ENCODE data around the gene OR2H1. TPM values are rescaled to one million over a fixed set of nuclear protein-coding genes. Genes with fewer than 3 reads are reported as not detected.
A peak's percentile ranks its signal among the peaks of the same experiment; 100 is the strongest.

OR2H1 gene
- not detected in 2 replicates for total RNA-seq (2022)
- not detected for Bru-seq, nascent RNA
- BruChase-seq, experiment 1, labeled RNA remaining after a 2-hour chase: percentile 9 among the genes with signal in this experiment
- BruChase-seq, experiment 2, labeled RNA remaining after a 6-hour chase: not detected
- long read RNA-seq: 0 reads

DNA sequence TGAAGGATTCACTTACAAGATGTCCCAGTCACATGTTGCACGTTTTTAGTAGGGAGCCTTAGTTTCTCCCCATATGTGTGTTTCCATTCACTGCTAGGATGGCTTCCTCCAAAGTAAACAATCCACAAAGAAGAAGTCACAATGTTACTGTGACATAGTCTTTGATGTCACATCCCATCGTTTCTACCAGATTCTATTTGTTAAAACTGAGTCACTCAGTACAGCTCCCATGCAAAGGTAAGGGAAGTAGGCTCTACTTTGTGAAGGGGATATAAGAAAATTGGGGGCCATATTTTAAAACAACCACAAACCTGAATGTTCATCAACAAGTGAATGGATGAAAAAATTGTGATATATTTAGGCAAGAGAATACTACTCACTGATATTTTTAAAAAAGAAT is at the start of gene OR2H1, which contains the start of gene OR11A1:
Gene OR2H1, plus strand, starts transcription at position 185 of the 400 bp plus-strand sequence. CDS start 4,615 bp downstream, outside the sequence.
Gene OR11A1, minus strand, starts transcription at position 101 of the 400 bp plus-strand sequence. CDS start 29,430 bp downstream, outside the sequence.
- Histone ChIP-seq H3K9me3 (no peaks in the 10 kb centered on the region), H3K4me1 (no peaks in the 10 kb centered on the region), H3K36me3 (ENCODE audit: control insufficient read depth, insufficient read depth, low read length) (no peaks in the 10 kb centered on the region), H3K4me3 (ENCODE audit: low read depth, low read length) (no peak within 1 kb of the TSS), H3K27me3 (replicated peaks; ENCODE audit: control insufficient read depth, insufficient read depth, low read length) (no peaks in the 10 kb centered on the region)
- ChIA-PET POLR2A (no interaction called here), CTCF (no interaction called here)
- intact Hi-C loops (cut with micrococcal nuclease; ENCODE audit: unreplicated experiment): no loop called here
- H3K27ac Mint-ChIP-seq (ENCODE audit: unreplicated experiment): no peak within 1 kb of the TSS
- no TSS peak for BruUV-seq (replicated peaks)
- no peaks in the 10 kb centered on the region for H3K4me1 Mint-ChIP-seq (ENCODE audit: low read depth, unreplicated experiment)
- peaks cover 7% of the 10 kb centered on the region for H3K27me3 Mint-ChIP-seq (ENCODE audit: insufficient read depth, unreplicated experiment)
- no peak within 1 kb of the TSS for H3K4me3 Mint-ChIP-seq (ENCODE audit: unreplicated experiment)
- TF ChIP-seq, protein P1, sequence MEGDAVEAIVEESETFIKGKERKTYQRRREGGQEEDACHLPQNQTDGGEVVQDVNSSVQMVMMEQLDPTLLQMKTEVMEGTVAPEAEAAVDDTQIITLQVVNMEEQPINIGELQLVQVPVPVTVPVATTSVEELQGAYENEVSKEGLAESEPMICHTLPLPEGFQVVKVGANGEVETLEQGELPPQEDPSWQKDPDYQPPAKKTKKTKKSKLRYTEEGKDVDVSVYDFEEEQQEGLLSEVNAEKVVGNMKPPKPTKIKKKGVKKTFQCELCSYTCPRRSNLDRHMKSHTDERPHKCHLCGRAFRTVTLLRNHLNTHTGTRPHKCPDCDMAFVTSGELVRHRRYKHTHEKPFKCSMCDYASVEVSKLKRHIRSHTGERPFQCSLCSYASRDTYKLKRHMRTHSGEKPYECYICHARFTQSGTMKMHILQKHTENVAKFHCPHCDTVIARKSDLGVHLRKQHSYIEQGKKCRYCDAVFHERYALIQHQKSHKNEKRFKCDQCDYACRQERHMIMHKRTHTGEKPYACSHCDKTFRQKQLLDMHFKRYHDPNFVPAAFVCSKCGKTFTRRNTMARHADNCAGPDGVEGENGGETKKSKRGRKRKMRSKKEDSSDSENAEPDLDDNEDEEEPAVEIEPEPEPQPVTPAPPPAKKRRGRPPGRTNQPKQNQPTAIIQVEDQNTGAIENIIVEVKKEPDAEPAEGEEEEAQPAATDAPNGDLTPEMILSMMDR (IDR thresholded peaks at IDR 0.05; ENCODE audit: insufficient read depth in 1 of 2, low read depth in 1 of 2, low read length in 1 of 2, severe bottlenecking in 1 of 2, unreplicated experiment in 1 of 2): no peak
- H3K36me3 Mint-ChIP-seq (ENCODE audit: insufficient read depth, unreplicated experiment): no peaks in the 10 kb centered on the region
- no peaks in the 10 kb centered on the region for H3K9me3 Mint-ChIP-seq (ENCODE audit: unreplicated experiment)
- no peak for DNase-seq

DNA sequence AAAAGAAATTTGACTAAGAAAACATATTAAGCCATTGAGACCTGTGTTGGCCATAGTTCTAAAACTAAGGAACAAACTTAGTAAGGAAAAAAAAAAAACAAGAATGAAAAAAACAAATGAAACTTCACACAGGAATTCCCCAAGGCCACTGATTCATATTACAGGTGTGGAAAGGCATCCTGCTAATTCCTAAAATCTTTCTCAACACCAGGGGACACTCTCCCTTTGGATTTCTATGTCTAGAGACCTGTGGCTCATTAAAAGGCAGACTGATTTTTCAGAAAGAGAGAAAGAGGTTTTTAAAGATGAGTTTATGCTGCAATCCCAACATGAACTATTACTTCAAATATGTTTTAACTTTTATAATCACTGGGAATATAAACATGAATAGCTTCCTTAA is 42.4 kb upstream of the OR2H1 start, which contains the start of gene OR12D1:
Gene OR12D1, plus strand, starts transcription at position 341 of the 400 bp plus-strand sequence.
- H3K27ac Mint-ChIP-seq (ENCODE audit: unreplicated experiment): no peak within 1 kb of the TSS
- no peaks in the 10 kb centered on the region for H3K9me3 ChIP-seq
- no peaks in the 10 kb centered on the region for H3K36me3 Mint-ChIP-seq (ENCODE audit: insufficient read depth, unreplicated experiment)
- intact Hi-C loops (cut with micrococcal nuclease; ENCODE audit: unreplicated experiment): loop anchor here (2.0 kb wide), 1 partner anchor 174 kb away; no protein-coding TSS in a partner anchor
- ChIA-PET POLR2A (no interaction called here), CTCF (no interaction called here)
- H3K27me3 ChIP-seq (replicated peaks; ENCODE audit: control insufficient read depth, insufficient read depth, low read length): no peaks in the 10 kb centered on the region
- no peaks in the 10 kb centered on the region for H3K4me1 Mint-ChIP-seq (ENCODE audit: low read depth, unreplicated experiment)
- peaks cover 16% of the 10 kb centered on the region for H3K9me3 Mint-ChIP-seq (ENCODE audit: unreplicated experiment)
- no TSS peak for BruUV-seq (replicated peaks)
- TF ChIP-seq, protein P1 (IDR thresholded peaks at IDR 0.05; ENCODE audit: insufficient read depth in 1 of 2, low read depth in 1 of 2, low read length in 1 of 2, severe bottlenecking in 1 of 2, unreplicated experiment in 1 of 2): peak in 1 of 2 experiments; percentile 37
- H3K36me3 ChIP-seq (ENCODE audit: control insufficient read depth, insufficient read depth, low read length): no peaks in the 10 kb centered on the region
- peaks cover 11% of the 10 kb centered on the region for H3K27me3 Mint-ChIP-seq (ENCODE audit: insufficient read depth, unreplicated experiment)
- H3K4me3 Mint-ChIP-seq (ENCODE audit: unreplicated experiment): no peak within 1 kb of the TSS
- no peaks in the 10 kb centered on the region for H3K4me1 ChIP-seq
- DNase-seq: peak in 1 of 2 experiments; percentile 4
- no peak within 1 kb of the TSS for H3K4me3 ChIP-seq (ENCODE audit: low read depth, low read length)

DNA sequence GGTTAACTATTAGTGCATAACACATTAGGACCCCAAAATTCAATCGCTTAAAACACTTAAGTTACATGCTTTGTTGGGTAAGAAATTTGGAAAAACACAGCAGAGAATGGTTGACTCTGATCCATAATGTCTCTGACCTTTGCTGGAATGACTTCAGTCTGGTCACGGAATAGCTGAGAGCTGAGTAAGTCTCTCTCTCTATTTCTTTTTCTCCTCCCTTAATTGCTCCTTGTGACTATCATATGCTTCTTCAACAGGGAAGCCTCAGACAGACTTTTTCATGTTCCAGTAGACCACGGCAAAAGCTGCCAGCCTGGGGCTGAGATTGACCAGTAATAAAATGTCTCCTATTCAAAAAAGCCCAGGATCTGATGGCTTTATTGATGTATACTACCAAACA is 37.4 kb upstream of the OR2H1 start:
- POLR2A ChIA-PET: no interaction called here

More for the DNA sequence above, 37.4 kb upstream of the OR2H1 start:
- Histone ChIP-seq H3K36me3 (ENCODE audit: control insufficient read depth, insufficient read depth, low read length) (no peaks in the 10 kb centered on the region), H3K4me1 (no peaks in the 10 kb centered on the region), H3K9me3 (no peaks in the 10 kb centered on the region; the same call in 1 of the 2 replicates), H3K4me3 (ENCODE audit: low read depth, low read length) (no peak overlapping the region), H3K27me3 (replicated peaks; ENCODE audit: control insufficient read depth, insufficient read depth, low read length) (no peaks in the 10 kb centered on the region)
- TF ChIP-seq, protein P1 (IDR thresholded peaks at IDR 0.05; ENCODE audit: insufficient read depth in 1 of 2, low read depth in 1 of 2, low read length in 1 of 2, severe bottlenecking in 1 of 2, unreplicated experiment in 1 of 2): no peak
- no peaks in the 10 kb centered on the region for H3K4me1 Mint-ChIP-seq (ENCODE audit: low read depth, unreplicated experiment)
- peaks cover 15% of the 10 kb centered on the region for H3K27me3 Mint-ChIP-seq (ENCODE audit: insufficient read depth, unreplicated experiment)
- no peak overlapping the region for H3K4me3 Mint-ChIP-seq (ENCODE audit: unreplicated experiment)
- intact Hi-C loops (cut with micrococcal nuclease; ENCODE audit: unreplicated experiment): no loop called here
- no peak overlapping the region for H3K27ac Mint-ChIP-seq (ENCODE audit: unreplicated experiment)
- CTCF ChIA-PET: no interaction called here
- no peaks in the 10 kb centered on the region for H3K36me3 Mint-ChIP-seq (ENCODE audit: insufficient read depth, unreplicated experiment)
- no TSS peak for BruUV-seq (replicated peaks)
- no peaks in the 10 kb centered on the region for H3K9me3 Mint-ChIP-seq (ENCODE audit: unreplicated experiment)
- DNase-seq: no peak

Data from Caco-2 (cell line).